HEK293 (cell line): ENCODE measurements around the gene FRAT2.

Experiments
- BCL6B ChIP-seq: fragments of 450-650 bp; formaldehyde crosslinking; IDR thresholded peaks from 2 replicates; pipeline ENCODE4 v1.5.1; 2017; ENCODE audit warnings: missing biosample characterization, missing genetic modification characterization
- CTCF ChIP-seq: fragments of 450-650 bp; formaldehyde crosslinking; IDR thresholded peaks from 2 replicates; pipeline ENCODE4 v1.5.1; 2016; ENCODE audit warnings: missing biosample characterization, missing genetic modification characterization
- GLIS1 ChIP-seq: fragments of 450-650 bp; formaldehyde crosslinking; IDR thresholded peaks from 2 replicates; pipeline ENCODE4 v1.5.1; 2016; ENCODE audit warnings: missing biosample characterization, missing genetic modification characterization
- GLIS2 ChIP-seq: fragments of 450-650 bp; formaldehyde crosslinking; IDR thresholded peaks from 2 replicates; pipeline ENCODE4 v1.5.1; 2016; ENCODE audit warnings: missing biosample characterization, missing genetic modification characterization
- HOXD13 ChIP-seq: sonication (generic); formaldehyde crosslinking; IDR thresholded peaks from 2 replicates; pipeline ENCODE4 v1.8.0; 2022; ENCODE audit warnings: missing genetic modification reagents, borderline replicate concordance
- INSM2 ChIP-seq: fragments of 450-650 bp; formaldehyde crosslinking; IDR thresholded peaks from 2 replicates; pipeline ENCODE4 v1.5.1; 2016; ENCODE audit warnings: missing biosample characterization, missing genetic modification characterization
- PRDM2 ChIP-seq: fragments of 450-650 bp; formaldehyde crosslinking; IDR thresholded peaks from 2 replicates; pipeline ENCODE4 v1.5.1; 2016; ENCODE audit warnings: missing biosample characterization, missing genetic modification characterization, borderline replicate concordance
- SALL2 ChIP-seq: fragments of 450-650 bp; formaldehyde crosslinking; IDR thresholded peaks from 2 replicates; pipeline ENCODE4 v1.5.0; 2017; ENCODE audit warnings: missing biosample characterization, mild to moderate bottlenecking, missing genetic modification characterization, borderline replicate concordance
- ZBTB48 ChIP-seq: fragments of 450-650 bp; formaldehyde crosslinking; IDR thresholded peaks from 2 replicates; pipeline ENCODE4 v1.5.1; 2016; ENCODE audit warnings: missing biosample characterization, missing genetic modification characterization
- ZBTB6 ChIP-seq: fragments of 450-650 bp; formaldehyde crosslinking; IDR thresholded peaks from 2 replicates; pipeline ENCODE4 v1.5.1; 2017; ENCODE audit warnings: missing biosample characterization, missing genetic modification characterization
- ZBTB7A ChIP-seq: fragments of 450-650 bp; formaldehyde crosslinking; IDR thresholded peaks from 2 replicates; pipeline ENCODE4 v1.5.1; 2016; ENCODE audit warnings: low read depth, missing biosample characterization, missing genetic modification characterization
- ZIC2 ChIP-seq: fragments of 450-650 bp; formaldehyde crosslinking; IDR thresholded peaks from 2 replicates; pipeline ENCODE4 v1.5.1; 2016; ENCODE audit warnings: missing biosample characterization, missing genetic modification characterization
- ZNF2 ChIP-seq: fragments of 450-650 bp; formaldehyde crosslinking; IDR thresholded peaks from 2 replicates; pipeline ENCODE4 v1.5.1; 2016; ENCODE audit warnings: missing biosample characterization, missing genetic modification characterization
- ZNF223 ChIP-seq: fragments of 450-650 bp; formaldehyde crosslinking; IDR thresholded peaks from 2 replicates; pipeline ENCODE4 v1.5.1; 2016; ENCODE audit warnings: missing biosample characterization, missing genetic modification characterization
- ZNF292 ChIP-seq: fragments of 450-650 bp; formaldehyde crosslinking; IDR thresholded peaks from 2 replicates; pipeline ENCODE4 v1.5.1; 2016; ENCODE audit warnings: low read depth, missing biosample characterization, missing genetic modification characterization, borderline replicate concordance
- ZNF311 ChIP-seq: fragments of 450-650 bp; formaldehyde crosslinking; IDR thresholded peaks from 2 replicates; pipeline ENCODE4 v1.5.1; 2017; ENCODE audit warnings: missing biosample characterization, missing genetic modification characterization, borderline replicate concordance
- ZNF335 ChIP-seq: fragments of 450-650 bp; formaldehyde crosslinking; conservative IDR thresholded peaks from 2 replicates; pipeline ENCODE4 v1.5.1; 2016; ENCODE audit warnings: missing biosample characterization, missing genetic modification characterization
- ZNF391 ChIP-seq: fragments of 450-650 bp; formaldehyde crosslinking; IDR thresholded peaks from 2 replicates; pipeline ENCODE4 v1.5.1; 2016; ENCODE audit warnings: low read depth, missing biosample characterization, missing genetic modification characterization, borderline replicate concordance
- ZNF433 ChIP-seq: fragments of 450-650 bp; formaldehyde crosslinking; IDR thresholded peaks from 2 replicates; pipeline ENCODE4 v1.5.1; 2016; ENCODE audit warnings: missing biosample characterization, missing genetic modification characterization, low read depth
- ZNF548 ChIP-seq: fragments of 450-650 bp; formaldehyde crosslinking; IDR thresholded peaks from 2 replicates; pipeline ENCODE4 v1.5.1; 2016; ENCODE audit warnings: missing biosample characterization, missing genetic modification characterization
- ZNF600 ChIP-seq: fragments of 450-650 bp; formaldehyde crosslinking; IDR thresholded peaks from 2 replicates; pipeline ENCODE4 v1.5.1; 2016; ENCODE audit warnings: missing biosample characterization, missing genetic modification characterization
- ZNF610 ChIP-seq: fragments of 450-650 bp; formaldehyde crosslinking; IDR thresholded peaks from 2 replicates; pipeline ENCODE4 v1.5.1; 2016; ENCODE audit warnings: missing biosample characterization, missing genetic modification characterization, borderline replicate concordance
- ZNF692 ChIP-seq: fragments of 450-650 bp; formaldehyde crosslinking; IDR thresholded peaks from 2 replicates; pipeline ENCODE4 v1.5.1; 2016; ENCODE audit warnings: missing biosample characterization, missing genetic modification characterization
- ZNF76 ChIP-seq: fragments of 450-650 bp; formaldehyde crosslinking; IDR thresholded peaks from 2 replicates; pipeline ENCODE4; 2016; ENCODE audit warnings: low read depth, missing biosample characterization, missing genetic modification characterization, borderline replicate concordance
- ZNF843 ChIP-seq: fragments of 450-650 bp; formaldehyde crosslinking; IDR thresholded peaks from 2 replicates; pipeline ENCODE4 v1.5.1; 2016; ENCODE audit warnings: missing biosample characterization, missing genetic modification characterization

Gene FRAT2

GRCh38 chr10:97333601-97334369, 744 bp downstream of the FRAT2 start (continued):
- TF ChIP-seq ZNF292 (tag by site-specific recombination), result no peak
- no peak; the same call in 1 of the 2 replicates for TF ChIP-seq ZNF692 (tag by site-specific recombination)
- peak; percentile 34; the same call in 1 of the 2 replicates for TF ChIP-seq ZNF76
- peak; percentile 35; the same call in 1 of the 2 replicates for TF ChIP-seq ZNF600
- no peak for TF ChIP-seq ZNF223 (tag by site-specific recombination)
- peak; percentile 6; the same call in 1 of the 2 replicates for TF ChIP-seq CTCF (tag by site-specific recombination)
- TF ChIP-seq GLIS1 (tag by site-specific recombination), result 0 out of 2 replicates have a peak, but pooled peaks have one; percentile 15
- TF ChIP-seq ZNF548 (tag by site-specific recombination), result no peak
- TF ChIP-seq INSM2 (tag by site-specific recombination), result no peak; the same call in 1 of the 2 replicates
- no peak for TF ChIP-seq ZBTB6 (tag by site-specific recombination)
- TF ChIP-seq SALL2 (tag by site-specific recombination), result no peak
- no peak for TF ChIP-seq PRDM2 (tag by site-specific recombination)
- TF ChIP-seq ZNF2 (tag by site-specific recombination), result no peak
- TF ChIP-seq BCL6B (tag by site-specific recombination), result no peak
- TF ChIP-seq ZNF311 (tag by site-specific recombination), result no peak
- TF ChIP-seq ZNF433, result no peak
- peak; percentile 37; the same call in 1 of the 2 replicates for TF ChIP-seq ZNF335 (tag by site-specific recombination)
- 0 out of 2 replicates have a peak, but pooled peaks have one; percentile 13 for TF ChIP-seq HOXD13
- peak; percentile 84; the same call in 1 of the 2 replicates for TF ChIP-seq ZBTB7A
- no peak for TF ChIP-seq ZBTB48 (tag by site-specific recombination)
- no peak for TF ChIP-seq ZNF391 (tag by site-specific recombination)
- TF ChIP-seq ZNF610 (tag by site-specific recombination), result no peak
- TF ChIP-seq GLIS2 (tag by site-specific recombination), result peak; percentile 71
- TF ChIP-seq ZNF843, result no peak
- TF ChIP-seq ZIC2 (tag by site-specific recombination), result peak; percentile 69
